ENCODE results near the gene GPR39.

The GPR39 gene

DNA sequence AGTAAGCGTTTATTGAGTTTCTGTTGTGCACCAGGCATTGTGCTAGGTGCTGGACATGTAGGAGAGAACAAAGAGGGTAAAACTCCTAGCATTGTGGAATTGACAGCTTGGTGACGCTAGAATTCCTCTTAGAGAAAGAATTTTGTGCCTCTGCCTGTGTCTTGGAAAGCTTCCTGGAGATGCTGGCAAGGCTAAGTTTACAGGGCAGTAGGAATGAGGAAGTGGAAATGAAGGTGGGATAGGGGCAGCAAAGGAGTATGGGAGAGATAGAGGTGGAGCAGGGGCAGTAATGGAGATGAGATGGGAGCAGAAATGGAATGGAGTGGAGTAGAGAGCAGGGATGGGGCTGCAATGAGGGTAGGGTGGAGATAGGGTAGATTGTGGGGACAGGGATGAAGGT is 29.8 kb downstream of the GPR39 start:
- DNase-seq (ENCODE audit: low spot score) = no peak

DNA sequence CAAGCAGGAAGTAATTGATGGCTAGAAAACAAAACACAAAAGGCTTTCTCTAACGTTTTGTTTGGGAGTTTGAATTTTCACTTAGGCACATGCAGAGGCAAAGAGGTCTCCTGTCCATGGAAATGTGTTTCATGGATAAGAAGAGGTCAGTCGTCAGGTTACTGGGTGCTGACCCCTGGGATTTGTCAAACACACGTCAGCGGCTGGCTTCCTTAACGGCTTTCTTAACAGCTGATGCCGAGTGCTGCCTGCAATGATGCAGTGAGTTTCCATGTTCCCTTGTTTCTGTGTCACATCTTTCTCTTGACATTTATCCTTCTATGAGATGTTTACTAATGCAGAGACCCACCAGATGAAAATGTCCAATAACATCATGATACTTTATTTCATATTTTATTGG is 31.7 kb downstream of the GPR39 start:
- DNase-seq (ENCODE audit: low spot score) = no peak

DNA sequence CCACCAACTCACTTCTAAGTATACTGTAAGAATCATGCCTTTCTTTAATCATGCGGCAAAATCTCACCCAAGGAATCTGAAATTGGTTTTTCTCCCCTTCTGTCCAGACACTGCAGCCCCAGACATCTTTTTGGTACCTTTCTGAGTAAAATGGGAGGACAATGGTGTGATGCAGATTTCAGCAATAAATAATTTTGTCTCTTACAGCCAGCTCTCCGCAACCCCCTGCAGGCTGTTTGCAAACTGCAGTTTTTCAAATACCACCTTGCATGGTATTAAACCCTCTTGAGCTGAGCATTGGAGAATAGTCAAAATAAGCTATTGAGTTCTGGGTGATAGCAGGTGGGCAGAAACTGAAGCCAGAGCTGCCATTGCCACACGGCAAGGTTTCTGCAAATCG is 32.2 kb downstream of the GPR39 start:
- peak; percentile 4 for DNase-seq (ENCODE audit: low spot score)

DNA sequence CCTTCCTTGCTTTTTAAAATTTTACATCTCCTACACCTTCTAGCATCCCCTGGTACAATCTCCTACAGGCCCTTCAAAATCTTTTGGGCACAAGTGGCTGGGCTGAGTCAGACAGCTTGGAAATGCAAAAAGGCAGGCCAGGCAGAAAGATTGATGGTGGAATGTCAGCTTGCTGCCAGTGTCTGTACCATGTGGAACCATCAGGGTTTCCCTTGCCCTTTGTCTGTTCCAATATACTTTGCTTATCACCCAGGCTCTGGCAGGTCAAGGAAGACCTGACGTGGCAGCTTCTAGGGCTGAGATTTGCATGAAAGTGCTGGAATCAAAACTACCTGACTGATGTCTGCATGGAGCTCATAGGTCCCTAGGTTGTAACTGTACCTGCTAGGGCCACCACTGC is 33.3 kb downstream of the GPR39 start:
- no peak for DNase-seq (ENCODE audit: low spot score)

- no peak for DNase-seq (ENCODE audit: low spot score)
Observed at GRCh38 chr2:132460781-132461180, 44.2 kb downstream of the GPR39 start.

DNA sequence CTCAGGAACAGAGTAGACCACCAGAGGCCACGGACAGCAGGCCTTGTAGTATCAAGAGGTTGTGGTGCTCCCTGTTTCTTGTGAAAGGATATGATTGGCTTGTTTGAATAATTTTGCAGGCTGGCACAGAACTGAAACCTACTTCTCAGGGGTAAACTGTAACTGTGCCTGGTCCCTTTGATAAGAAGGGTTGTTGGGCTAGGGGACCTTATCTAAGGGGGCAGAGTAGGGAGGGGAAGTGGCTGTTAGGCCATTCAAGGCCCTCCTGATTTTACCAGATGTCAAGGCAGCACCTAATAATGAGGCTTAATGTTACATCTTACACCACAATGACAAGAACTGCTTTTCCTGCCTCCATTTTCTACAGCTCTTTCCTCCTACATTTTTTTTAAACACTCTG is 45.6 kb downstream of the GPR39 start:
- DNase-seq (ENCODE audit: low spot score) = no peak

GRCh38 chr2:132463719-132464118 is 47.1 kb downstream of the GPR39 start:
- no peak for DNase-seq (ENCODE audit: low spot score)

DNA sequence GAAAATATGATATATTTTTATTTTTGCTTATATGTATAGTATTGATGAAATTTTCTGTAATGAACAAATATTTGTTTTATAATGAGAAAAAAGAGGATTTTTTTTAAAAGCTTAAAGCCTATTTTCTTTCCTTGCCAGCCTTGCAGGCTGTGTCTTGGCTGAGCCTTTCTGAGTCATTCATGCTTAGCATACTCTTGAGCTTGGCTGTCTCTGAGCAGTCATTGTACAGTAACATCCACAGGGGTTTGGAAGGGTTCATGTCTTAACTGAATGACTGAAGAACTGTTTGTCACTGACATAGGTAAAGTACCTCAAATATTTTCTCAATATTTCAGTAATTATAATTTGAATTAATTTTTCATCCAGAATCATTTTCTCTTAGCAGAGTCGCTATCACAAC is 49.3 kb downstream of the GPR39 start:
- no peak for DNase-seq (ENCODE audit: low spot score)

DNA sequence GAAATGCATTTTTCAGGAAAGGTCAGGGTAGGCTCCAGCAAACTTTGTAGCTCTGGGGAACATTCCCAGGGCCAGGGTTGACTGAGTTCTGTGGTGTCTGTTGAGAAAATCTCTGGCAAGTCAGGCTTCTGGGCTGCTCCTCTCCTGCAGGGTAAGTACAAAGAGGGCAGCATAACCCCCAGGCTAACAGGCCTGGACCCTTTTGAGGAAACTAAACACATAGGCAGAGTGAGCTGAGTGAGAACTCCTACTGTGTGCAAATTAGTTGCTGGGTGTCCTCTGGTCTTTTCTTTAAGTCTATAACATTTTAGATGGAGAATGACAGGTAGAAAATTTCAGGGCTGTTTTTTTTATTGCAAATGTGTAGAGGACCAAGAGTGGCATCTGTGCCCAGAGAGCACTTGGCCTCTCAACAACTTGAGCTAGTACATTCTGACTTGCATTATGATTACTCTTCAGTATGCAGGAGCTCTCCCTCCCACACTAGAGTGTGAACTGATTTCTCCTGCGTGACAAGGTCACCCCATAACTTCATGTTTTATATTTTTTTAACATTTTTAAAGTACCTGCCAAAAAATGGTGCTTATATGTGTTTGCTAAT is 49.9 kb downstream of the GPR39 start:
- no peak for DNase-seq (ENCODE audit: low spot score)

- no peak for DNase-seq (ENCODE audit: low spot score)
Observed at GRCh38 chr2:132468821-132469675, 52.4 kb downstream of the GPR39 start.

GRCh38 chr2:132470746-132471145 is 54.1 kb downstream of the GPR39 start:
- DNase-seq (ENCODE audit: low spot score) = no peak

GRCh38 chr2:132473174-132473883 is 56.7 kb downstream of the GPR39 start:
- no peak for DNase-seq (ENCODE audit: low spot score)

DNA sequence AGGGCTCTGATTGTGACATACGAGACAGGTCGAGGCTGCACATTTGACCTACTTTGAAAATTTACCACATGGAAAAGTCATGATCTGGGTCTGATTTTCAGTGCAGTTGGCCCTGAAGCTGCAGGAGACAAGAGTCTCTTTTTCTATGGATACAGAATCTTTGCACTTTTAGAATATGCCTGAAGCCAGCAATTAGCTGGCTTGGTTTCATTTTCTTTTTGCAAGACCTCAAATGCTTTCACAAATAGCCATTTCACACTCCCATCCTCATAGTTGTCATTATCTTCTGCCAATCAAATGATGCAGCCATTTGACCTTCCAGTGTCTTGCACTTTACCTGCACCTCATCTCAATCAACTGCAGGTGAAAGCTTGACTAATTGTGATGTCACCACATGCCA is 59.0 kb downstream of the GPR39 start:
- DNase-seq (ENCODE audit: low spot score) = no peak

- DNase-seq (ENCODE audit: low spot score) = no peak
Observed at GRCh38 chr2:132477436-132477835, 60.8 kb downstream of the GPR39 start.

- no peak for DNase-seq (ENCODE audit: low spot score)
Observed at GRCh38 chr2:132477962-132478361, 61.4 kb downstream of the GPR39 start.

DNA sequence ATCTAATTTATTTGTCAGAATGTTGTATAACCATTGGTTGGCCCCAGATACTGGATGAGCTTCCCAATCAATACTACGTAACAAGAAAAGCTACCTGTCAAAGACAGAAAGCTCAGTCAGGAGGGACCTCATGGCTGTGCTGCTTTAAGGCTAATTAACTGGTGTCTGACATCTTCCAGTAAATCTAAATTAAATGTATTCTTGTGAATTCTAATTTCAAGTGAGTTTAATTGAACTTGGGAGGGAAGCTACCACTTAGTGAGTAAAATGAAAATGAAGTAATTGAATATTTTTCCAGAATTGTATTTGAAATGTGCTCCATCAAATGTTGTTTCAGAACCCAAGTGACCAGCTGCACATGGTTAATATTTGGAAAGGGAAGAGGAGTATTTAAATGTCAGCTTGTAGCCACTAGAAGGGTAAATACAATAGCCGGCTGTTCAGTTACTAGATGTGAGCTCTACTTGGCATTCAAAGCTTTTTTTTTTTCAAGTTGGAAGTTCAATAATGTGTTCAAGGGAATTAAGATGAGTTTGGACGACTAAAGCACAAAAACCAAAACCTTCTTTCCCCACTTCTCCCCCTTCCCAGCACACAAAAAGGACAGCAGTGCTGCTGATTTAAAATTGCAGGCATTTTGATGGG is 62.0 kb downstream of the GPR39 start:
- DNase-seq (ENCODE audit: low spot score) = no peak

DNA sequence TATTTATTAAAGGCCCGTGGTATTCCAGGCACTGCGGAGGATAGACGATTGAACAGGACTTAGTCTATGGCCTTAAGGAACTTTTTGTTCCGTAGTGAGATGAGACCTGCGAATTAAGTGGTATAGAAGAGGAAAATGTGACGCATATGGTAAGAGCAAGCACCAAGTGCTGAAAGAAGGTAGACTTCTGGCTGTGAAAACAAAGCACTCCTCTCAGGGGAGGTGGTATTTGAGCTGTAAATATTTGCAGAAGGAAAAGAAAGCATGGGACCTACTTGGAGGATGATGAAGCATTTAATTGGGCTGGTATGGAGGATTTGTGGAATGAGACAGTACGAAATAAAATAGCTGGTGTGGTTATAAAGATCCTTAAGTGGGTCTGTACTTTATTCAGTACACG is 62.5 kb downstream of the GPR39 start:
- DNase-seq (ENCODE audit: low spot score) = no peak

DNA sequence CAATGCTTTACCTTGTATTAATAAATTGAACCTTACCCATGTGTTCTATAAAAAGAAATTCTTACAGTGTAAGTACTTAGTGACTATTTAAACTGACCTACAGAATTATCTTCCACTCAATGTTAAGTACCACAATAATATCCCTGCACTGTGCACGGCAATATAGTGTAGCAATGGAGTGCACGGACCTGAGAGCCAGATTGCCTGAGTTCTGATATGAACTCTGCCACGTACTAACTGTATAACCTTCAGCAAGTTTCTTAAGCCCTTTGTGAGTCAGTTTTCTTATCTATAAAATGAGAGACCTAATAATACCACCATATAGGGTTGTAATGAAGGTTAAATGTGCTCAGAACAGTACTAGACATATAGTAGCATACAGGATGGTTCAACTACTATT is 66.2 kb downstream of the GPR39 start:
- no peak for DNase-seq (ENCODE audit: low spot score)

- DNase-seq (ENCODE audit: low spot score) = no peak
Observed at GRCh38 chr2:132484144-132484543, 67.5 kb downstream of the GPR39 start.

- DNase-seq (ENCODE audit: low spot score) = no peak
Observed at GRCh38 chr2:132488491-132488890, 71.9 kb downstream of the GPR39 start.

GRCh38 chr2:132489150-132489549 is 72.5 kb downstream of the GPR39 start:
- DNase-seq (ENCODE audit: low spot score) = no peak

DNA sequence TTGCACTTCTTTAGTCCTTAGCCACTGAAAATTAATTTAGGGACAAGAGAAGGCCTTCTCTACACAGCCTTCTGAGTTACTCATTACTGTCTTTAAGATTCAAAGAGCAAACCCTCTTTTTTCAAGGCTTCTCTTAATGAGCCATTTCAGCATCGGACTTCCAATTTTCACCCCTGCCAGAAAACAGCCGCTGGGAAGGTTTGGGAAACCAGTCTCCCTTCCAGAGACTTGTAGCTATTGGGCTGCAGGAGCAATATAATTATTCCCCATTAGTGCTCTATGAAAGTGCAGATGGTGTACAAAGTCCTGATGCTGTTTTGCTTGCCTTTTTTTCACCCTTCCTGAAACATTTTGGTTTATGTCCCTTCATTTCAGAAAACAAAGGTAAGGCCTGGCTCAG is 79.3 kb downstream of the GPR39 start:
- DNase-seq (ENCODE audit: low spot score) = no peak

- no peak for DNase-seq (ENCODE audit: low spot score)
Observed at GRCh38 chr2:132496555-132496954, 80.0 kb downstream of the GPR39 start.
